Mesenchymal stem cell (in vitro differentiated cells and primary cell): ENCODE measurements around the gene DEGS1.

Experiments
- DNase-seq: peaks from one replicate; pipeline ENCODE4 v3.0.0-alpha.2; 2013
- H2AFZ ChIP-seq: one replicate; pipeline ENCODE4 v1.6.1; 2013; ENCODE audit warnings: low read depth, mild to moderate bottlenecking, control low read depth, inconsistent platforms, low read length, moderate library complexity
- H2AK5ac ChIP-seq: 2 replicates; pipeline ENCODE4 v1.6.1; 2013; ENCODE audit warnings: low read length, moderate library complexity, mild to moderate bottlenecking, inconsistent platforms; ENCODE audit not compliant: severe bottlenecking
- H2BK120ac ChIP-seq: one replicate; pipeline ENCODE4 v1.6.1; 2013; ENCODE audit warnings: low read depth, mild to moderate bottlenecking, inconsistent platforms, low read length, moderate library complexity
- H2BK12ac ChIP-seq, 2 experiments: one replicate each; pipeline ENCODE4 v1.6.1; 2013; ENCODE audit warnings: inconsistent platforms in 2 of 2, low read length in 2 of 2, mild to moderate bottlenecking in 2 of 2, moderate library complexity in 2 of 2, control low read depth in 1 of 2
- H2BK15ac ChIP-seq: one replicate; pipeline ENCODE4 v1.6.1; 2013; ENCODE audit warnings: mild to moderate bottlenecking, low read depth, inconsistent platforms; ENCODE audit not compliant: poor library complexity, severe bottlenecking
- H2BK5ac ChIP-seq: 2 replicates; pipeline ENCODE4 v1.6.1; 2013; ENCODE audit warnings: low read depth, mild to moderate bottlenecking, low read length, control low read depth, inconsistent platforms; ENCODE audit not compliant: poor library complexity, severe bottlenecking
- H3K14ac ChIP-seq, 2 experiments: one replicate each; pipeline ENCODE4 v1.6.1; 2013; ENCODE audit warnings: inconsistent platforms in 2 of 2, low read length in 2 of 2, control low read depth in 1 of 2, mild to moderate bottlenecking in 1 of 2, moderate library complexity in 1 of 2
- H3K18ac ChIP-seq, 2 experiments: one replicate each; pipeline ENCODE4 v1.6.1; 2013; ENCODE audit warnings: inconsistent platforms in 2 of 2, low read length in 2 of 2, control low read depth in 1 of 2, low read depth in 1 of 2, mild to moderate bottlenecking in 1 of 2
- H3K23ac ChIP-seq, 2 experiments: one replicate each; pipeline ENCODE4 v1.6.1; 2013; ENCODE audit warnings: inconsistent platforms in 2 of 2, low read length in 2 of 2, mild to moderate bottlenecking in 2 of 2, moderate library complexity in 2 of 2, control low read depth in 1 of 2
- H3K27ac ChIP-seq: 2 replicates; pipeline ENCODE4 v1.5.1; 2013; ENCODE audit warnings: mild to moderate bottlenecking, moderate library complexity, low read length, control low read depth, inconsistent platforms; ENCODE audit not compliant: poor library complexity, severe bottlenecking
- H3K27me3 ChIP-seq, 2 experiments: 2 replicates each; pipeline versions ENCODE4 v1.6.1 to v1.7.0; 2013; ENCODE audit warnings: low read length in 2 of 2, mild to moderate bottlenecking in 2 of 2, moderate library complexity in 2 of 2, control low read depth in 1 of 2, inconsistent platforms in 1 of 2; ENCODE audit not compliant: control insufficient read depth in 1 of 2, insufficient read depth in 1 of 2
- H3K36me3 ChIP-seq, 2 experiments: 2 replicates each; pipeline versions ENCODE4 v1.6.1 to v1.7.0; 2013; ENCODE audit warnings: low read length in 2 of 2, control low read depth in 1 of 2, inconsistent platforms in 1 of 2, low read depth in 1 of 2, mild to moderate bottlenecking in 1 of 2; ENCODE audit not compliant: insufficient read depth in 2 of 2, control insufficient read depth in 1 of 2
- H3K4ac ChIP-seq, 2 experiments: one replicate each; pipeline ENCODE4 v1.6.1; 2013; ENCODE audit warnings: inconsistent platforms in 2 of 2, low read length in 2 of 2, mild to moderate bottlenecking in 2 of 2, moderate library complexity in 2 of 2, control low read depth in 1 of 2, low read depth in 1 of 2
- H3K4me1 ChIP-seq: 2 replicates; pipeline ENCODE4 v1.6.1; 2013; ENCODE audit warnings: low read depth, low read length, control low read depth; ENCODE audit not compliant: control insufficient read depth, insufficient read depth
- H3K4me2 ChIP-seq: 2 replicates; pipeline ENCODE4 v1.6.1; 2013; ENCODE audit warnings: low read length, mild to moderate bottlenecking, inconsistent platforms; ENCODE audit not compliant: poor library complexity, severe bottlenecking
- H3K4me3 ChIP-seq, 2 experiments: 2 replicates each; pipeline versions ENCODE4 v1.5.1 to v1.7.0; 2013; ENCODE audit warnings: low read length in 2 of 2, mild to moderate bottlenecking in 2 of 2, control low read depth in 1 of 2, low read depth in 1 of 2; ENCODE audit not compliant: insufficient read depth in 1 of 2
- H3K79me1 ChIP-seq: replicated peaks from 2 replicates; pipeline ENCODE4 v1.6.1; 2013; ENCODE audit warnings: mild to moderate bottlenecking, control low read depth, low read length, inconsistent platforms; ENCODE audit not compliant: poor library complexity, severe bottlenecking
- H3K9ac ChIP-seq: 2 replicates; pipeline ENCODE4 v1.7.0; 2013; ENCODE audit warnings: mild to moderate bottlenecking, low read length, moderate library complexity
- H3K9me3 ChIP-seq: 2 replicates; pipeline ENCODE4 v1.7.0; 2013; ENCODE audit warnings: mild to moderate bottlenecking, low read length; ENCODE audit not compliant: control insufficient read depth
- H4K8ac ChIP-seq: one replicate; pipeline ENCODE4 v1.6.1; 2013; ENCODE audit warnings: inconsistent platforms, mild to moderate bottlenecking, low read length, moderate library complexity
- H4K91ac ChIP-seq: one replicate; pipeline ENCODE4 v1.6.1; 2013; ENCODE audit warnings: mild to moderate bottlenecking, low read length, inconsistent platforms
- WGBS: methylation state at CpG from one replicate; pipeline ENCODE4 v1.1.7; 2013; ENCODE audit warnings: mixed read lengths; 5-methylcytosine and 5-hydroxymethylcytosine counted together

The DEGS1 gene

GRCh38 chr1:224141693-224142092 is 41.3 kb upstream of the DEGS1 start:
- H3K4ac ChIP-seq: no peak overlapping the region
- H2BK15ac ChIP-seq: no peak overlapping the region
- H2BK120ac ChIP-seq: no peak overlapping the region
- H4K91ac ChIP-seq: no peak overlapping the region
- no peak overlapping the region for H3K9ac ChIP-seq
- no peak overlapping the region for H3K14ac ChIP-seq
- no peak overlapping the region for H2BK5ac ChIP-seq
- peaks cover 18% of the 10 kb centered on the region for H3K79me1 ChIP-seq
- no peak overlapping the region for H3K18ac ChIP-seq
- H3K9me3 ChIP-seq: no peaks in the 10 kb centered on the region
- peaks cover 36 to 42% of the 10 kb centered on the region in 2 experiments for H3K36me3 ChIP-seq
- WGBS: 97% methylated on average over 3 of the region's 3 CpGs
- no peak overlapping the region for H3K4me3 ChIP-seq
- DNase-seq: no peak
- no peaks in the 10 kb centered on the region for H3K27me3 ChIP-seq
- H3K4me1 ChIP-seq: no peaks in the 10 kb centered on the region
- H2AFZ ChIP-seq: no peak overlapping the region
- H3K4me2 ChIP-seq: no peak overlapping the region
- no peak overlapping the region for H3K23ac ChIP-seq
- no peak overlapping the region for H2AK5ac ChIP-seq
- no peak overlapping the region for H3K27ac ChIP-seq
- no peak overlapping the region for H2BK12ac ChIP-seq
- H4K8ac ChIP-seq: no peak overlapping the region

GRCh38 chr1:224149709-224150108 is 33.3 kb upstream of the DEGS1 start:
- no peak overlapping the region for H3K27ac ChIP-seq
- H2BK120ac ChIP-seq: no peak overlapping the region
- H3K27me3 ChIP-seq: no peaks in the 10 kb centered on the region
- H3K4me3 ChIP-seq: no peak overlapping the region
- H3K9me3 ChIP-seq: no peaks in the 10 kb centered on the region
- H3K79me1 ChIP-seq: peaks cover 14% of the 10 kb centered on the region
- no peak overlapping the region for H4K8ac ChIP-seq
- H3K9ac ChIP-seq: no peak overlapping the region
- peaks cover 9 to 33% of the 10 kb centered on the region in 2 experiments for H3K36me3 ChIP-seq
- no peak overlapping the region for H2AFZ ChIP-seq
- H2BK15ac ChIP-seq: no peak overlapping the region
- H4K91ac ChIP-seq: no peak overlapping the region
- no peak overlapping the region for H2BK12ac ChIP-seq
- H2BK5ac ChIP-seq: no peak overlapping the region
- no peak overlapping the region for H2AK5ac ChIP-seq
- H3K23ac ChIP-seq: no peak overlapping the region
- no peak overlapping the region for H3K4me2 ChIP-seq
- H3K4me1 ChIP-seq: no peaks in the 10 kb centered on the region
- 69% methylated on average over 1 of the region's 1 CpG for WGBS
- no peak overlapping the region for H3K4ac ChIP-seq
- H3K14ac ChIP-seq: no peak overlapping the region
- no peak for DNase-seq
- no peak overlapping the region for H3K18ac ChIP-seq

GRCh38 chr1:224151117-224151516 is 31.9 kb upstream of the DEGS1 start:
- Histone ChIP-seq H3K27me3 (no peaks in the 10 kb centered on the region), H3K9ac (no peak overlapping the region), H3K4me1 (no peaks in the 10 kb centered on the region), H2AFZ (no peak overlapping the region), H2BK12ac (no peak overlapping the region), H2AK5ac (no peak overlapping the region), H3K79me1 (peaks cover 14% of the 10 kb centered on the region), H3K27ac (no peak overlapping the region), H3K36me3 (peaks cover 4 to 33% of the 10 kb centered on the region in 2 experiments), H4K91ac (no peak overlapping the region), H2BK120ac (no peak overlapping the region), H2BK15ac (no peak overlapping the region), H3K18ac (no peak overlapping the region), H3K23ac (no peak overlapping the region), H3K4ac (no peak overlapping the region), H4K8ac (no peak overlapping the region), H3K4me2 (no peak overlapping the region), H2BK5ac (no peak overlapping the region), H3K14ac (no peak overlapping the region), H3K9me3 (no peaks in the 10 kb centered on the region), H3K4me3 (no peak overlapping the region)
- over 99% methylated on average over 3 of the region's 3 CpGs for WGBS
- DNase-seq: no peak

GRCh38 chr1:224157316-224157715 is 25.7 kb upstream of the DEGS1 start:
- 95% methylated on average over 11 of the region's 11 CpGs for WGBS

More at GRCh38 chr1:224157316-224157715, 25.7 kb upstream of the DEGS1 start:
- no peak for DNase-seq
- Histone ChIP-seq H3K4me1 (no peaks in the 10 kb centered on the region), H3K14ac (no peak overlapping the region), H3K27me3 (no peaks in the 10 kb centered on the region), H3K36me3 (peaks cover 8 to 75% of the 10 kb centered on the region in 2 experiments), H3K4me2 (no peak overlapping the region), H3K79me1 (peaks cover 8% of the 10 kb centered on the region), H3K23ac (no peak overlapping the region), H3K9ac (no peak overlapping the region), H2BK12ac (no peak overlapping the region), H3K4ac (no peak overlapping the region), H3K27ac (no peak overlapping the region), H4K8ac (no peak overlapping the region), H2BK15ac (no peak overlapping the region), H4K91ac (no peak overlapping the region), H3K18ac (no peak overlapping the region), H3K4me3 (no peak overlapping the region), H3K9me3 (no peaks in the 10 kb centered on the region), H2BK120ac (no peak overlapping the region), H2AFZ (no peak overlapping the region), H2BK5ac (no peak overlapping the region), H2AK5ac (no peak overlapping the region)
